Measurements from ENCODE around the gene PLXNA4.

DNA sequence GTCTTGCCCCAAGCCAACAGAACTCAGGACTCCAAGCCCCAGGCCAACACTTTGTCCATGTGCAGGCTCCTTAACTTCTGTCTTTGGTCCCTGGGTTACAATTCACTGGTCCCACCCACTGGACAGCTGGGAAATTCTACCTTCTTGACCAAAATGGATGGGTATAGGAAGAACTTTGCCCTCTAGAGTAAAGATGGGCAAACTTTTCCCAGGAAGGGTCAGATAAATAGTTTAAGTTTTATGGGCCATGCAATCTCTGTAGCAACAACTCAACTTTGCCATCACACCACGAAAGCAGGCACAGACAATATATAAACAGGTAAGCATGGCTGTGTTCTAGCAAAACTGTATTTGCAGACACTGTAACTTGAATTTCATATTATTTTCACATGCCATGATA is 147.1 kb downstream of the PLXNA4 start:
- TF ChIP-seq, protein P1, sequence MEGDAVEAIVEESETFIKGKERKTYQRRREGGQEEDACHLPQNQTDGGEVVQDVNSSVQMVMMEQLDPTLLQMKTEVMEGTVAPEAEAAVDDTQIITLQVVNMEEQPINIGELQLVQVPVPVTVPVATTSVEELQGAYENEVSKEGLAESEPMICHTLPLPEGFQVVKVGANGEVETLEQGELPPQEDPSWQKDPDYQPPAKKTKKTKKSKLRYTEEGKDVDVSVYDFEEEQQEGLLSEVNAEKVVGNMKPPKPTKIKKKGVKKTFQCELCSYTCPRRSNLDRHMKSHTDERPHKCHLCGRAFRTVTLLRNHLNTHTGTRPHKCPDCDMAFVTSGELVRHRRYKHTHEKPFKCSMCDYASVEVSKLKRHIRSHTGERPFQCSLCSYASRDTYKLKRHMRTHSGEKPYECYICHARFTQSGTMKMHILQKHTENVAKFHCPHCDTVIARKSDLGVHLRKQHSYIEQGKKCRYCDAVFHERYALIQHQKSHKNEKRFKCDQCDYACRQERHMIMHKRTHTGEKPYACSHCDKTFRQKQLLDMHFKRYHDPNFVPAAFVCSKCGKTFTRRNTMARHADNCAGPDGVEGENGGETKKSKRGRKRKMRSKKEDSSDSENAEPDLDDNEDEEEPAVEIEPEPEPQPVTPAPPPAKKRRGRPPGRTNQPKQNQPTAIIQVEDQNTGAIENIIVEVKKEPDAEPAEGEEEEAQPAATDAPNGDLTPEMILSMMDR (IDR thresholded peaks at IDR 0.05): no peak
- no peak for TF ChIP-seq POLR2A (IDR thresholded peaks at IDR 0.05)

Measured in lower leg skin (tissue), 3 donors.